ENCODE data around the gene TPRG1. TPM values are rescaled to one million over a fixed set of nuclear protein-coding genes. Genes with fewer than 3 reads are reported as not detected.

Gene TPRG1
- total and polyA plus RNA-seq, 2 of the 4 experiments (the other 2 are of a cell fraction): 0.17 TPM; not detected in 1

DNA sequence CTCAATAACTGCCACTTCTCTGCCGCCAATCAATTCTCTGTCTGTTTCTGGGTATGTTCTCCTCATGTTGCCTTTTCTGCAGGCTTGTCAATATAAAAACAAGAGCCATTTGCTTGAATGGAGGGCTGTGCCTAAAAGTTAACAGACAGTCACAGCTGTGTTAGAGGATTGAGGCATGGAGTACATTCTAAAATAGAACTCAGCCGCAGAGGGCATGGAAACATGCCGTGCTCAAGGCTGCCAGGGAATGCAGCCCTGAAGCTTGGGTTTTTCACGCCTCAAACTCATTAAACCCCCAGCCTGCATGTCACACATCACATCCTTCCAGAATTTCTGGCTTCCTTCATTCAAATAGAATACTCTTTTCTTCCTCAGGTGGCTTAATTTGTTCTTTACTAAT is 166.6 kb downstream of the TPRG1 start:
- H3K79me1 ChIP-seq (ENCODE audit: low read depth in 1 of 2, low read length in 2 of 2): no peaks in the 10 kb centered on the region
- no peaks in the 10 kb centered on the region for H3K36me3 ChIP-seq (ENCODE audit: control insufficient read depth, insufficient read depth, low read length)
- intact Hi-C loops (cut with micrococcal nuclease) (loop anchor here (5.0 kb wide), 1 partner anchor 51 kb away; no protein-coding TSS in a partner anchor), dilution Hi-C loops (cut with HindIII; ENCODE audit: low sequenced_read_pairs, unreplicated experiment) (no loop called here), in situ Hi-C loops (cut with MboI; ENCODE audit: low sequenced_read_pairs) (no loop called here)
- H3K4me2 ChIP-seq (ENCODE audit: low read depth, low read length): no peak overlapping the region
- no peak overlapping the region for H3K23ac ChIP-seq (ENCODE audit: low read depth, low read length)
- no TSS peak for BruUV-seq (replicated peaks)
- no peak for TF ChIP-seq NFE2L2 (IDR thresholded peaks at IDR 0.05; ENCODE audit: low read depth, low read length)
- H2AFZ ChIP-seq (replicated peaks; ENCODE audit: low read length, poor library complexity): no peak overlapping the region
- no peak overlapping the region for H4K8ac ChIP-seq (ENCODE audit: low read depth in 2 of 2, low read length in 2 of 2)
- no peak overlapping the region for H3K18ac ChIP-seq (ENCODE audit: low read depth, low read length)
- no peak overlapping the region for H2BK5ac ChIP-seq (ENCODE audit: low read depth, low read length, poor library complexity, severe bottlenecking)
- H3K9me1 ChIP-seq (ENCODE audit: insufficient read depth, low read length): no peaks in the 10 kb centered on the region
- no CpG with 5 or more reads among the region's 4 CpGs for WGBS, 2 experiments (ENCODE audit: extremely low coverage in 2 of 2, insufficient read length in 1 of 2)
- H3K9me3 ChIP-seq (ENCODE audit: control insufficient read depth, insufficient read depth, low read length): no peaks in the 10 kb centered on the region
- H4K5ac ChIP-seq (ENCODE audit: low read depth, low read length): no peak overlapping the region
- ChIA-PET POLR2A (ENCODE audit: unreplicated experiment) (no interaction called here), CTCF (interaction anchor here (0.6 to 0.8 kb wide), 2 partner anchors 9 to 80 kb away, joined by 3 read pairs; no protein-coding TSS in a partner anchor)
- H3K9ac ChIP-seq (ENCODE audit: low read depth, low read length): no peak overlapping the region
- H3K14ac ChIP-seq (replicated peaks; ENCODE audit: low read depth, low read length): no peak overlapping the region
- H2BK20ac ChIP-seq (ENCODE audit: low read depth, low read length): no peak overlapping the region
- no peaks in the 10 kb centered on the region for H3K4me1 ChIP-seq (ENCODE audit: control insufficient read depth, insufficient read depth, low read length)
- H3K27ac ChIP-seq (ENCODE audit: insufficient read depth, low read length): no peak overlapping the region
- no peak overlapping the region for H4K91ac ChIP-seq (ENCODE audit: insufficient read depth, low read depth, low read length)
- no peak overlapping the region for H2AK5ac ChIP-seq (ENCODE audit: low read depth, low read length)
- ATAC-seq (ENCODE audit: low read depth) (no peak), DNase-seq (no peak)
- H2BK15ac ChIP-seq (ENCODE audit: low read depth, low read length): no peak overlapping the region
- H3K4me3 ChIP-seq (ENCODE audit: insufficient read depth, low read depth, low read length): no peak overlapping the region
- H3K4ac ChIP-seq (ENCODE audit: low read depth, low read length): no peak overlapping the region
- no peaks in the 10 kb centered on the region for H3K27me3 ChIP-seq (ENCODE audit: control insufficient read depth, insufficient read depth, low read length)
- H3K56ac ChIP-seq (ENCODE audit: extremely low read depth, insufficient read depth, low read length): no peak overlapping the region
- H2AK9ac ChIP-seq (replicated peaks; ENCODE audit: low read depth, low read length, poor library complexity): no peak overlapping the region
- H4K20me1 ChIP-seq (ENCODE audit: insufficient read depth, low read length): no peaks in the 10 kb centered on the region
- H2BK120ac ChIP-seq (ENCODE audit: low read depth, low read length): no peak overlapping the region
